Fibroblast of skin of left quadriceps (primary cell): Measurements from ENCODE around the gene VAC14.
"Not testable (repeated sequence)": the region's sequence is repeated elsewhere in the genome, so short reads cannot be mapped to it uniquely, and the experiment has no call there.

Experiments used
- DNase-seq, 2 experiments: peaks; one replicate each; pipeline ENCODE4 v3.0.0-alpha.2; 2013; ENCODE audit warnings: low read depth in 2 of 2

The VAC14 gene

DNA sequence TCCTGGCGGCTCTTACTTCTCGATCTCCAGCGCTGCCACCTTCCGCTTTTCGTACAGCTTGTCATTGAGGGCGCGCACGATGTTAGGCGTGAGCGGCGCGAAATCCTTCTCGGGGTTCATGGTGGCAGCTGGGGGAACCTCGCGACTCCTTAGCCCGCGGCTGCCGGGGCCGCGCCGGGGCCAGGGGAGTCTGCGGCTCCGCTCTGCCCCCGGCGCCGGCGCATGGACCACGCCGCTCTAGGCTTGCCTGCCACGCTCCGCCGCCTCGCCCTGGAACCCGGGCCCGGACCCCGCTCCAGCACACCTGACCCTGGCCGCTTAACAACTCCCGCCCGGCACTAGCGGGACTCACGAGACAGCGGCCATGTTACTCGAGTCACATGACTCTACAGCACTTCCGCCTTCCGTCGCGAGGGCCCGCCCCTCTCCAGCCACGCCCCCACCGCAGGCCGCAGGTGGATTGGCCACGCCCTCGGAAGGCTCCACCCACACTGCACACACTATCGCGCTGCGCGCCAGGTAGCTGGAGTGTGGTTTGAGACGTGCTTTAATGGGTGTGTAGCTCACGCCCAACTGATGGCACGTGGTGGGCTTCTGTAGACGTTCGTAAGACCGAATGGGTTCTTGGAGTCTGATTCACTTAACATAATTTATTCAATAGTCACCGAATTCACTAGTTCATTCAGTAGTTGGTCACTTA is at the start of gene VAC14:
Gene VAC14, minus strand, starts transcription at position 378 of the 700 bp plus-strand sequence. Its CDS starts 258 bp downstream, at position 120.
- peak; percentile 33 to 49 for DNase-seq

DNA sequence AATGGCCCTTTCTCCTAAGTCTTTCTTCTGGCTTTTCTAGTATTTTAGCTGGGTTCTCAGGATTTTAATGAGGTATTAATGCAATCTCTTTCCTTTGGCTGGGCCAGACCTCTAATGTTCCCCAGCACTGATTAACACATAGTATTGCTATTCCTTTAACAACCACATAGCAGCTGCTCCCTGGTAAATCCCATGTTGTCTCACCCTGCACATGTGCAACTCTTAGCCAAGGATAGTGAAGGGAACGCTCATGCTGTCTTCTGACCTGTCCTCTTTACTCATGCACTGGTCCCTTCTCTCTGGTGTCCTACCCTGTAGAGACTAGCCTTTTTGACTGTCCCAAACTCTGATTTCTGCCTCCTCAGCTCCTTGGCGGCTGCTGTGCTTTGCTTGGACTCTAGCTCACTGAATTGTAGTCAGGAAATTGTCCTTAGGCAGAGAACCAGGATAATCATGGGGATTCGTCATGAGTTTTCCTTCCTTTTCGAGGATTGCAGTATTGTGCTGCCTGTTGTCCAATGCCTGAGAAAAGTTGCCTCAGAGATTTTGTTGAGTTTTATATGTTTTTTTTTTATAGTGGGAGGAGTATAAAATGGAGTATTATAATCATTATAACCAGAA is 22.6 kb upstream of the VAC14 start:
- DNase-seq: not testable (repeated sequence)

DNA sequence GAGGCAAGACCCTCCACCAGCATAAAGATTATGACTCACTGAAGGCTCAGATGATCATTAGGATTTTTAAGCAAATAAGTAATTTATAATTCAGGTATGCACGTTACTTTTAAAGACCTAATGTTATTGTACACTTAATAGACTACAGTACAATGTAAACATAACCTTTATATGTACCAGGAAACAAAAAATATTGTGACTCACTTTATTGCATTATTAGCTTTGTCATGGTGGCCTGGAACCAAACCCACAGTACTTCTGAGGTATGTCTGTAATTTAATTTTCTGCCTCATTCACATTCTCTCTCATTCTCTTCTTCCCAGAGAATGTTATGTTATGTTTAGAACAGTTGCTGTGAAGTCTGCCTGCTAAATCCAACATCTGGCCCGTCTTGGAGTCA is 21.8 kb upstream of the VAC14 start:
- not testable (repeated sequence) for DNase-seq

DNA sequence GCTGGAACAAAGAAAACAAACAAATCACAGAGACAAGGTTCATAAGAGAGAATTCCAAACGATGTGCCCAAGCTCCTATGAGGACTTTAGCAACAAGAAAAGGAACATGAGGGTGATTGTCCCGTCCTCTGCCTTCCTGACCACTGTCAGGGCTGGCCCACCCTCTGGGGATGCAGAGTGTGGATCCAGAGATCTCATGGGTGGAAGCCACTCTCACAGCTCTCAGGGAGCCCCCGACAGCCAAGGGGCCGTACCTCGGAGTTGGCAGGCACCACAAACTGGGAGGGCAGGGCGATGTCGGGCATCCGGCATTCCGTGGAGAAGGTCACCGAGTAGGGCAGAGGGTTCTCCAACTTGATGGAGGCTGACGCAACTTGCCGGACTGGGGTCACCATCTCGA is 17.1 kb upstream of the VAC14 start:
- DNase-seq: not testable (repeated sequence)

DNA sequence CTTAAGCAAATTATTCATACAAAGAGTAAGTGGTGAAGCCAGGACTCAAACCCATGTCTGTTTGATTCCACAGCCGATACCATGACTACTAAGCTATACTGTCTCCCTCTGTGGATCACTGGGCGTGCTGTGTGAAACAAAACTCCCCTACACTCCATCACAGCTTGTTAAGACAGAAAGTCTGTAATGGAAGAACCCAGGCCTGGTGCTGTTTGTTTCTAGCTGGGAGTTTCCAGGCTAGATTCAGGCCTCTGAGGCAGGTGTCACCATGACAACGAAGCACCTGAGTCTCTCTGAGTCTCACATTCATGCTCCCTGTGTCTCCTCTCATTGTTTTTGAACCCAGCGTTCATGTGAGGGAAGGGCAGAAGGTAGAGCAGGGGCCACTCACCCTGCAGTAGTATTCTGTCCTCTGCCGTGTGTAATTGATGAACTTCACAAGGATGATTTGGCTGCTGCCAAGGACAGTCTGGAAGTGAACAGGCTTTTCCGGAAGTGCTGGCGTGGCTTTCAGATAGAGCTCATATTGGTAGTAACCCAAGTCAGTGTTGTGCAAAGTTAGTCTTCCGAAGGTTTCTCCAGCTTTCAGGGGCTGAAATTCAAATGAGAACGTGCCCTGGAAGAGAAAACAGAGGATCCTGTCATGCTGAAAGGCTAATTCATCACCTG is 8.6 kb upstream of the VAC14 start:
- no peak for DNase-seq

DNA sequence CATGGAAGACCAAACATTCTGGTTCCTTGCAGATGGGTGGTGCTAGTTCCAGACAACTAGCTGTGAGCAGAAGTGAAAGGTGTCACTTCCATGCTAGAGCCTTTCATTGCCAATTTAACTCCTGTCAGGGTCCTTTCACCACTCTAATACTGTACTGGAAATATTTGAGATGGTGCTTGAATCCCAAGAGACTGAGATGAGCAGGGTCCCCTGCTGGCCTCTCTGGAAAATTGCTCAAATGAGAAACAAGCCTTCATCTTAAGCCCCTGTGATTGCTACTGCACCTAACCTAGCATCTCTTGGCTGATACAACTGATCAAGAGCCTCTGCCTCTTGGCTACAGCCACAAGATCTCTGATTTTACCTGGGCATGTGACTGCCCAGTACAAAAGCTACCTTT is 7.4 kb upstream of the VAC14 start:
- DNase-seq: no peak

DNA sequence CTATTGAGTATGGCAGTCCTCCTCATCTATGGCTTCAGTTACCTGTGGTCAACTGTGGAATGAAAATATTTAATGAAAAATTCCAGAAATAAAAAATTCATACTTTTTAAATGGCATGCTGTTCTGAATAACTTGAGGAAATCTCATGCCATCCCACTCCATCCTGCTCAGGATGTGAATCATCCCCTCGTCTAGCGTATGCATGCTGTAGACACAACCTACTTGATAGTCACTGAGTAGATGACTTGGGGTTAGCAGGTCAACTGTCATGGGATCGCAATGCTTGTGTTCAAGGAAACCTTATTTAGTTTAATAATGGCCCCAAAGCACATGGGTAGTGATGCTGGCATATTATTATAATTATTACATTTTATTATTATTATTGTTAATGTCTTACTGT is 4.8 kb upstream of the VAC14 start:
- no peak for DNase-seq

DNA sequence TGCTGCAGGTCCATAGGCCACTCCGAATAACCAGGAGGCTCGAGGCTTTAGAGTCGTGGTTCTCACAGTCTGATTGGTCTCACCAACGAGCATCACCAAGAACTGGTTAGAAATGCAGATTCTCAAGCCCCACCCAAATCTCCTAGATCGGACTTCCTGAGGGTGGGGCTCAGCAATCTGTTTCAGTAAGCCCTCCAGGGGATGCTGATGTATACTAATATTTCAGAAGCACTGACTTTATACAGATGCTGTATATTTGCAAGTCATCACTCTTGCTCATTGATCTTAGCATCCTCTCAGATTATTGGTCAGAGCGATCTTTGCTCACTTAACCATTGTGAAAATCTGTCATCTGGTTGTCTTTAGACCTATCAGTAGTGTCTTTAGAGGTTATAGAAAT is 4.4 kb upstream of the VAC14 start:
- no peak for DNase-seq

DNA sequence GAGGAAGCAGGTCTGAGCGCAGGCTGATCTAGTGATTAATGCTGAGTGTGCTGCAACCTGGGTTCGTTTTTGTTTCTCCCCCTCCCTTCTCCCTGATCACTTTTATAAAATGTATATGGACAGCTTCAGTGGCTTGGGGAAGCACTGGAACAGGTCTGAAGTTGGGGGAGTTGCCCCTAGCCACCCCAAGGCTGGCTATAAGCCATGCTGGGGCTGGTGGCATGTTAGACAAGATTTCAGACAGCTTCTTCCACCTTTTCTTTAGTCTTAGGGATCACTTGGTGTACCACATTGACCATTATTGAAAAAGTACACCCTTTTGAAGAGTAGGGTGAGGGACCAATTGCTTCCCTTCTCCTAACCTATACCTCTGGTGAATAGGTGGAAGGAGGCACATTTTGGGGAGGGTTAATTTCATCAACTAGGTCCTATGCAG is 3.8 kb upstream of the VAC14 start:
- DNase-seq: no peak

DNA sequence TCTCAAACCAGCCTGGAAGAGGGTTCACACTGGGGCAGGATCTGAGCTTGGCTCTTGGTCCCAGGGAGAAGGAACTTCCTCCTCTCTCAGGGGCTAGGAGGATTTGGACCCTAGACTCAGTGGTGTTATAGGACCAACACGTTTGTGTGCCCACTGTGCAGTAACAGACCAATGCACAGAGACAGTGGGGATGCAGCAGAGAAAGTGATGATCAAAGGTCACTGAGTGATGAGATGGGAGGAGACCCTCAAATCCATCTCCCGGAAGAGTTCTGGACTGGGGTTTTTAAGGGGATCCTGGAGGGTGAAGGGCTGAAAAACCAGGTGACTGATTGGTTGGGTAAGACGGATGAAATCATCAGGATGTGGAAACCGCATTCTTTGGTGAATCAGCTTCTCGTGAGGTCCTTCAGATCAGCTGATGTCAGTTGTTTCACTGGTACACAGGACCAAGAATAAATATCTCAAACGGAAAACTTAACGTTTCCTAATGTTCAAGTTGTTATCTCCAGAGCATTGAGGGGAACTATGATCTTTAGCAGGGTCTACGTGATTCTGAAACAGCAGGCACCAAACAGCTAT is 3.3 kb upstream of the VAC14 start:
- DNase-seq: peak; percentile 30 to 31

DNA sequence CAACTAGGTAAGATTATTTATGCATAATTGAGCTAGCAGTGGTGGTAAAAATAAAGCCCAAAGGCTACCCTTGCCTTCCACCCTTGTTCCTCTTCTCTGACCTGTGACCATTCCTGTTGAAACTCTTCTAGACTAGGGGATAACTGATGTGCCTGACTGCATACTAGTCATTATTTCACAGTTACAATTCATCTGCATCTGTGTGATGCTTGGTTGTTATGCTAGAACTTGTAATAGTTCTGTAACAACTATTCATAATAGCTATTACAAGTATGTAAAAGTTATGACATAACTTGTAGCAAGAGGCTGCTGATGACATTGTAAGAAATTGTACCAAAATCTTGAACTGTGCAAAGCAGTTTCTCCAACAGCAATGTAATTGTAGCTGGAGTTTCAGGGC is 2.4 kb upstream of the VAC14 start:
- no peak for DNase-seq

DNA sequence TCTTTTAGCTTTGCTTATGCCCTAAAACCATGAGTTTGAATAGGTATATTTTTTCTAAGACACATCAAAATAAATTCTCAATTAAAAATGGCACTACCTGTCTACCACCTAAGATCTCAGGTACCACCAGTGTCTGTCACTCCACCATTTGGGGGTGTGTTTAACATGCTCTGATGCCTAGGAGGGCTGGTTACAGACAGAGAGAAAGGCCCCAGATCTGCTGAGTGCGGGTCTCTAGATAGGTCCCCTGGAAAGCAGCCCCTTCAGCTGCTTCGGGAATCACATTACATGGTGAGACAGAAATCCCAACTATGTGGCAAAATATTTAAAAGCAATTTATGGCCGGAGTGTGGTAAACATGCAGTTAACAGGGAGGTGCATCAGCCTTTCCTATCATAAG is 653 bp upstream of the VAC14 start:
- DNase-seq: no peak

DNA sequence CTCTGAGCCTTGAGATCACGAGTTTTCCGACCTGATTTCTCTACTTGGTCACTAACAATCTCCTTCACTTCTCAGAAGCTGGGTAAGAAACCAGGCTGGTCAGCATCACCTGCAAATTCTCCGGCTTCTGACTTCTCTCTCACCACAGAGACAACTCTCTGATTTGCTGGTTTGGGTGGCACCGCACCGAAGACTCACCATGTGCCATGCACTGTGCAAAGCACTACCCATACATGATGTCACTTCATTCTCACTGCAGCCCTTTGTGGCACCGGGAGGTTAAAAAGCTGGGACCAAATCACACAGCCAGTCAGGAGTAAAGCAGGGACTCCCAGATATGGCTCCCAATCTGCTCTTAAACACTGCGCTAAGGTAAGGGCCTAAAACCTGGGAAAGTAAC is 647 bp downstream of the VAC14 start:
- no peak for DNase-seq

DNA sequence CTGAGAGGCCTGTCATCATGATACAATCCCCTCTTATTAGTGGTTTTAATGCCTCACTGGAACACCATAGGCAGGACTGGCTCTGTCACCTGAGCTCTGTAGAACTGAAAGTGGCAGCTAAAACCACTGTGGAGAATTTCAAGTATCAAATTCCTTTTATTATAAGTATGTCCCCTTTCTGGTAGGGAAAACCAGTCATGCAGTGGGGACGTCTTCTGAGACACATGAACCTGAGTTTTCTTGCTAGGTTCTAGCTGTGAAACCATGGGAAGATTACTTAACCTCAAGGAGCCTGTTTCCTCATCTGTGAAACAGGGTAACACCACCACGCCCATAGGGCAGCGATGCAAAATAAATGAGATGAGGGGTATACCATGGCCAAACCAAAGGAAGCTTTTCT is 4.7 kb downstream of the VAC14 start:
- DNase-seq: no peak

DNA sequence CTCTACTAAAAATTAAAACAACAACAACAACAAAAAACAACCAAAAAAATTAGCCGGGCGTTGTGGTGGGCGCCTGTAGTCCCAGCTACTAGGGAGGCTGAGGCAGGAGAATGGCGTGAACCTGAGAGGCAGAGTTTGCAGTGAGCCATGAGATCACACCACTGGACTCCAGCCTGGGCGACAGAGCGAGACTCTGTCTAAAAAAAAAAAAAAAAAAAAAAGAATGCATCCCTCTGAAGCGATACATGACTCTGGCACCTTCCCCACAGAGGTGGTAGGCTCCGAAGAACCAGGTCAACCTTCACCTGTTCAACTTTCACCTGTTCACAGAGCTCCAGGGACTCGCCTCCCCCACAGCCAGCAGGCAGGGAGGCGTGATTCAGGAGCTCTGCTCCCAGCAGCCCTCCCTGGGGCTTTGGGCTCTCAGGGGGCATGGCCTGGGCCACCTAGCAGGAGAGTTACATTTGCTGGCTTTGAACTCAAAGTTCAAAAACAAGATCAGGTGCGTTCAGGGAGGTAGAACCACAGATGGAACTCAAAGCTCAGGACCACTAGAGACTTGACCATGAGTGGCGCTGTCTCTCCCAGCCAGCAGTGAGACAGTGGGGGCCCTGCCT is 5.6 kb downstream of the VAC14 start:
- DNase-seq: no peak

DNA sequence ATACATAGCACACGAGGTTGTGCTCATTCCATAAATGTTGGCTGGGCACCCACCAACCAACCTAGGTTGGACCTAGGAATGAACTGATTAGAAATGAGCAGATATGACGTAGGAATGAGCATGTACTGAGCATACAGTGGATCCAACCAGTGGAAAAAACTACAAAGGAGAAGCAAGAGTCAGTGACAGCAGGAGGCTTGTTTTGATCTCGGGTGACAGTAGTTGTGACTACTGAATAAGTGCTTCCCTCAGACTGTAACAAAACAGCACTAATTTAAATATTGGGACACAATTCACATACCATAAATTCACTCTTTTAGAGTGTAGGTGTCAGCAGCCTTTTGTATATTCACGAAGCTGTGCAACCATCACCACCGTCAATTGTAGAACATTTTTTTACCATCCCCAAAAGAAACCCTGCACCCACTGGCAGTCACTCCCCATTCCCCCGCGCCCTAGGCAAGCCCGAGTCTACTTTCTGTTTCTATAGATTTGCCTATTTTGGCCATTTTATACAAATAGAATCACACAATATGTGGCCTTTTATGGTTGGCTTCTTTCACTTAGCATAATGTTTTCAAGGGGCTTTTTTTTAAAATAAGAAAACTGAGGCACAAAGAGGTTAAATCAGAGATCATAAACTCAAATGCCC is 7.0 kb downstream of the VAC14 start:
- DNase-seq: no peak

DNA sequence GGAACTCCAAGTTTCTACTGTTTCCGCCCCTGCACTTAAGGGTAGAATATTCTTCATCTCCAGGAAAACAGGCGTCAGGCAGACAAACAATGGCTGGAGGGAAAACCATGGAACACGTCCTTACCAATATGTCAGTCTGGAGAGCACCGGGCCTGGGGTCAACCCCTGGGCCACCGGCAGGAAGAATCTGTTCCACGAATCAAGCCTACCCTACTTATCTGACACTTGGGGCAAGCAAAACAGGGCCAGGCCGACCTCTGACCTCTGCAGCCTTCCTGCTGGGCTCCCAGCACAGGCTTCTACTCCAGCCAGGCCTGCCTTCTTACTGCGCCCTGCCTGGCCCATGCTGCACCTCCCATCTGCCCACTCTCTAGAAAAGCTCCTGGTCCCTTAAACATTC is 10.1 kb downstream of the VAC14 start:
- no peak for DNase-seq

DNA sequence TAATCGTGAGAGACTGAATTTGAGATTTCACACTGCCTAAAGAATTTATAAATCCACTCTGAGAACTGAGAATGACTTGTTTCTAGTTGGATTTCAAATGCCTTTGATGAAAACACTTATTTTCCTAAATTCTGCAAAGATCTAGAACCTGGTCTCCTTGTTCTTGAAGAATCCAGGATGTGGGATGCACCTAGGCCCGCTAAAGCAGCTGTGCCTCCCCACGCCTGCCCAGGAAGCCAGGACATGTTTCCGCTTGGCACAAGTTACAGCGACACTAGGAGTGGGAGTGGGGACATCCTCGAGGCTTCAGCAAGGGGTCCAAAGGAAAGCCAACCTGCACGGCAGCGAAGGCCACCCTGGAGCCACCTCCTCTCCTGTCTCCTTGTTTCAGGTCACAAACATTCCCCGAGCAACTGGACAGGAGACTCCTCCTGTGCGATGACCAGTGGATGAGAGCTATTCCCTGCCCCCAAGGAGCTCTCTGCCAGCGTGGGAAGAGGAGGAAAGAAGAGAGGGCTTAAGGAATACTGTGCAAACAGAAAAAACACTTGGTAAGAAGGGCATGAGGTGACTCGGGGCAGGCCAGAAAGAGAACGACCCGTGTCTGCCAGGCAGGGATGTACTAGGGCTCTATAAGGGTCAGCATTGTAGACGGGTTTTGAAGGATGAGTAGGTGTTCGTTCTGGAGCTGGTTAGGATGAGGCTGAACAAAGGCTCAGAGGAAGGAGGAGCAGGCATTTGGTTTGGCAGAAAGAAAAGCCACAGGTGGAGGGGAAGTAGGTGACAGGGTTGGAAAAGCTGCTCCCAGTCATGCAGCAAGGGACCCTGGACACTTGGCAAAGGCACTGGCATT is 11.1 kb downstream of the VAC14 start:
- DNase-seq: no peak

DNA sequence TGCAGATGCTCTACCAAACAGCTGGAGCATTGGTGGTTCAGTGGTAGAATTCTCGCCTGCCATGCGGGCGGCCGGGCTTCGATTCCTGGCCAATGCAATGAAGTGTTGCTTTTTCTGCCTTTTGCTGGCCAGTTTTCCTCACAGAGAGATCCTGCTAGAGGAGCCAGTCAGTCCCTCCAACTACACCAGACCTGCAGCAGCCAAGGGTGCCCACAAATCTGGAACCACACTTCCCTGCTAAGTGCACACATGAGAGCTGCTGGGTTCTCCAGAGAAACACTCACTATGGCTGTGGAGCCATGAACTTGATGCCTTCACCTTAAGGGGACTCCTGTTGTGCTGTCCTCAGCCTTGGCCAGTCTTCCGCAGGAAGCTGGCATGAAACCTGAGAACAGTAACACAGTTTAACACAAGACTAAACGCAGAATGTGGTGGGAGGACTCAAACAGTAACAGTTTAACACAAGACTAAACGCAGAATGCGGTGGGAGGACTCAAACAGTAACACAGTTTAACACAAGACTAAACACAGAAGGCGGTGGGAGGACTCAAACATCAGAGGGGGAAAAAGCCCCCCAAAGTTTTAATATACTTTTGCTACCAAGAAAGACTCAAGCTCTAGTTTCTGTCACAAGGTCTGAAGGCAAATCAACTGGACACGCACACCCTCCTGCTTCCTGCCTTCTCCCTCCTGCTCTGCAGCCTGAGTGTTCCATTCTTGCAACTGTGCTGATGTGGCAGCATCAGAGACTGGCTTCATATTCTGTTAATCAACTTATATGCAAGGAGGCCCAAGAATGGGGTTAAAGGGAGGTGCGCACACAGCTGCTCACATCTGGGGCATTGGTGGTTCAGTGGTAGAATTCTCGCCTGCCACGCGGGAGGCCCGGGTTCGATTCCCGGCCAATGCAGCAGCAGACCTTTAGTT is 12.0 kb downstream of the VAC14 start:
- peak in 1 of 2 experiments; percentile 32 for DNase-seq
